K562 (cell line): ENCODE data around the gene COCH. TPM values are rescaled to one million over a fixed set of nuclear protein-coding genes. Genes with fewer than 3 reads are reported as not detected.
A peak's percentile ranks its signal among the peaks of the same experiment; 100 is the strongest.

Experiments used
- ATAC-seq: fragments of 200-7000 bp; cut with Tn5 transposase; 3 replicates; pipeline ENCODE4 v1.9.1; 2020; ENCODE audit warnings: moderate library complexity
- BruUV-seq: library from RNA; stranded (reverse); fragments of 400-500 nt; replicated peaks from 2 replicates; lab custom pipeline; 2021; lab: Mats Ljungman, UMichigan
- CTCF ChIA-PET: fragments of 300-600 bp; formaldehyde crosslinking; extraction: SDS; loops from one replicate; lab custom pipeline; 2021; ENCODE audit warnings: low intra/inter-chr PET ratio; lab: Yijun Ruan, JAX
- POLR2A ChIA-PET: fragments of 300-600, 350-650 bp; sonication (Branson Sonifier 250); formaldehyde crosslinking; extraction: SDS; loops from one replicate; lab custom pipeline; 2021; ENCODE audit warnings: antibody characterized with exemption, inconsistent platforms; lab: Yijun Ruan, JAX
- DNase-seq, 4 experiments: peaks; one replicate each; pipeline versions ENCODE4 v3.0.0 to v3.0.0-alpha.2; 2011 to 2018; ENCODE audit warnings: low spot score in 3 of 4, mixed read lengths in 3 of 4; ENCODE audit errors: extremely low read depth in 1 of 4
- FAIRE-seq: peaks from 2 replicates; lab custom pipeline; 2011; peaks lifted over from hg19 to GRCh38; lab: Jason Lieb, UNC
- H2AFZ ChIP-seq: 2 replicates; pipeline ENCODE4 v1.6.0; 2011; ENCODE audit warnings: low read depth, low read length, control low read depth, inconsistent platforms
- H3K27ac ChIP-seq: fragments of 200-600 bp; 3 replicates; pipeline ENCODE4 v1.8.0; 2011; ENCODE audit warnings: low read depth, mild to moderate bottlenecking, control low read depth, inconsistent platforms, low read length, moderate library complexity, mixed read lengths; ENCODE audit errors: extremely low read depth
- H3K27me3 ChIP-seq, 2 experiments: fragments of 300-600 bp in 1 of 2; 2 replicates in 1 of 2; 3 replicates in 1 of 2; pipeline versions ENCODE4 v1.6.0 to v1.8.0; 2011; ENCODE audit warnings: inconsistent platforms in 2 of 2, low read length in 2 of 2, mild to moderate bottlenecking in 1 of 2, mixed read lengths in 1 of 2, moderate library complexity in 1 of 2; ENCODE audit not compliant: control insufficient read depth in 2 of 2, insufficient read depth in 2 of 2
- H3K36me3 ChIP-seq: fragments of 300-600 bp; 3 replicates; pipeline ENCODE4 v1.8.0; 2011; ENCODE audit warnings: mild to moderate bottlenecking, low read length, inconsistent platforms; ENCODE audit not compliant: control insufficient read depth, insufficient read depth
- H3K4me1 ChIP-seq, 2 experiments: fragments of 200-600 bp in 1 of 2; replicated peaks in 1 of 2; 2 replicates in 1 of 2; 3 replicates in 1 of 2; pipeline versions ENCODE4 v1.5.1 to v1.8.0; 2011; ENCODE audit warnings: inconsistent platforms in 2 of 2, low read length in 2 of 2, mild to moderate bottlenecking in 1 of 2, mixed read lengths in 1 of 2, moderate library complexity in 1 of 2; ENCODE audit not compliant: control insufficient read depth in 2 of 2, insufficient read depth in 2 of 2
- H3K4me2 ChIP-seq: 2 replicates; pipeline ENCODE4 v1.6.1; 2011; ENCODE audit warnings: low read length, control low read depth, inconsistent platforms, mixed read lengths; ENCODE audit not compliant: insufficient read depth
- H3K4me3 ChIP-seq: fragments of 200-600 bp; sonication (generic), shearing (Covaris generic); 2 replicates; pipeline ENCODE4 v1.5.1; 2016; ENCODE audit warnings: control low read depth, inconsistent platforms
- H3K79me2 ChIP-seq: fragments of 200-600 bp; 3 replicates; pipeline ENCODE4 v1.8.0; 2011; ENCODE audit warnings: low read length, inconsistent platforms; ENCODE audit not compliant: control insufficient read depth, insufficient read depth
- H3K9ac ChIP-seq, 2 experiments: 2 replicates each; pipeline versions ENCODE4 v1.6.0 to v1.6.1; 2011; ENCODE audit warnings: low read depth in 2 of 2, low read length in 2 of 2, control low read depth in 1 of 2, inconsistent platforms in 1 of 2, mild to moderate bottlenecking in 1 of 2, mixed read lengths in 1 of 2; ENCODE audit not compliant: insufficient read depth in 1 of 2
- H3K9me1 ChIP-seq: one replicate; pipeline ENCODE4 v1.6.0; 2011; ENCODE audit warnings: inconsistent platforms, mild to moderate bottlenecking, low read length, moderate library complexity; ENCODE audit not compliant: control insufficient read depth, insufficient read depth
- H3K9me3 ChIP-seq: replicated peaks from 2 replicates; pipeline ENCODE4 v1.5.1; 2011; ENCODE audit warnings: low read depth, low read length, inconsistent platforms; ENCODE audit not compliant: control insufficient read depth, insufficient read depth
- H4K20me1 ChIP-seq: replicated peaks from 2 replicates; pipeline ENCODE4 v1.6.1; 2011; ENCODE audit warnings: low read length, inconsistent platforms, mixed read lengths; ENCODE audit not compliant: control insufficient read depth, insufficient read depth
- HMG20B ChIP-seq: fragments of 250-450 bp; sonication (Bioruptor Pico); IDR thresholded peaks from 2 replicates; pipeline ENCODE4 v1.5.0; 2021; ENCODE audit warnings: mild to moderate bottlenecking
- NCOA1 ChIP-seq: fragments of 450-650 bp; IDR thresholded peaks from 2 replicates; pipeline ENCODE4 v1.6.1; 2016; ENCODE audit warnings: low read depth
- STAT5A ChIP-seq: IDR thresholded peaks from 2 replicates; pipeline ENCODE4 v1.6.1; 2012; ENCODE audit warnings: low read length, inconsistent platforms, borderline replicate concordance
- ZNF347 ChIP-seq: fragments of 450-650 bp; formaldehyde crosslinking; IDR thresholded peaks from 2 replicates; pipeline ENCODE4 v1.4.0; 2020; ENCODE audit warnings: low read depth, mild to moderate bottlenecking, moderate library complexity
- ZNF408 ChIP-seq: fragments of 250-450 bp; sonication (Bioruptor Pico); IDR thresholded peaks from 2 replicates; pipeline ENCODE4 v1.4.0; 2020; ENCODE audit warnings: low read depth, mild to moderate bottlenecking, moderate library complexity
- ZNF668 ChIP-seq: fragments of 250-450 bp; sonication (Bioruptor Pico); IDR thresholded peaks from 2 replicates; pipeline ENCODE4 v1.8.0; 2022; ENCODE audit warnings: mild to moderate bottlenecking, inconsistent platforms
- in situ Hi-C: fragments of 300-500 bp; cut with MboI; formaldehyde crosslinking; loops from 4 replicates; pipeline ENCODE4 v1.15.0; 2018; ENCODE audit warnings: inconsistent platforms, mixed read lengths
- intact Hi-C: fragments of 100-400 bp; cut with micrococcal nuclease; formaldehyde crosslinking; loops from 2 replicates; pipeline ENCODE4 v1.14.2; 2022
- polyA plus RNA-seq, 8 experiments: library from polyadenylated mRNA; depleted of rRNA in 4 of 8; stranded (reverse) in 5 of 8; unstranded in 3 of 8; fragments of >200 nt; fragmentation: Nextera tagmentation in 2 of 8; fragmentation: Illumina TruSeq in 1 of 8; extraction: Ambion mirVana in 2 of 8; extraction: Trizol in 1 of 8; gene quantifications; 2 replicates each; pipeline versions ENCODE4 v1.2.1 to v1.2.3, GENCODE V29; 2011 to 2014; ENCODE audit warnings: inconsistent platforms in 1 of 8, missing spikeins in 1 of 8
- total RNA-seq, 7 experiments: library from RNA; depleted of rRNA in 6 of 7; stranded (reverse); fragments of >200 nt in 6 of 7; fragmentation: Illumina TruSeq in 2 of 7; extraction: Trizol in 2 of 7; gene quantifications; 2 replicates each; pipeline versions ENCODE4 v1.2.1 to v1.2.3, GENCODE V29; 2011 to 2021; ENCODE audit warnings: low replicate concordance in 1 of 7
- TF ChIP-seq, protein P1 (sequence below): fragments of 450-650 bp; IDR thresholded peaks from 2 replicates; pipeline ENCODE4 v1.6.1; 2016; ENCODE audit warnings: low read depth, mild to moderate bottlenecking, moderate library complexity
- TF ChIP-seq, protein P2 (sequence below), 2 experiments: IDR thresholded peaks; 2 replicates each; pipeline ENCODE4 v1.6.1; 2011; ENCODE audit warnings: borderline replicate concordance in 1 of 2, control low read depth in 1 of 2, low read depth in 1 of 2, low read length in 1 of 2, mild to moderate bottlenecking in 1 of 2, mixed read lengths in 1 of 2, moderate library complexity in 1 of 2; ENCODE audit not compliant: insufficient read depth in 1 of 2, insufficient read length in 1 of 2, poor library complexity in 1 of 2, severe bottlenecking in 1 of 2; ENCODE audit errors: extremely low read depth in 1 of 2
- TF ChIP-seq, protein P3 (sequence below): fragments of 450-650 bp; IDR thresholded peaks from 2 replicates; pipeline ENCODE4 v1.6.1; 2018; ENCODE audit warnings: mild to moderate bottlenecking, low read depth; ENCODE audit not compliant: partially characterized antibody
- TF ChIP-seq, protein P4 (sequence below): sonication (generic); formaldehyde crosslinking; IDR thresholded peaks from 2 replicates; pipeline ENCODE4 v1.4.0; 2020; ENCODE audit warnings: mild to moderate bottlenecking, missing genetic modification reagents

COCH gene
- total and polyA plus RNA-seq, 9 of the 15 experiments (the other 6 are each of a cell fraction or from before 2014, with no cell fraction given) = 27.0 to 141 (median 69.3) TPM

DNA sequence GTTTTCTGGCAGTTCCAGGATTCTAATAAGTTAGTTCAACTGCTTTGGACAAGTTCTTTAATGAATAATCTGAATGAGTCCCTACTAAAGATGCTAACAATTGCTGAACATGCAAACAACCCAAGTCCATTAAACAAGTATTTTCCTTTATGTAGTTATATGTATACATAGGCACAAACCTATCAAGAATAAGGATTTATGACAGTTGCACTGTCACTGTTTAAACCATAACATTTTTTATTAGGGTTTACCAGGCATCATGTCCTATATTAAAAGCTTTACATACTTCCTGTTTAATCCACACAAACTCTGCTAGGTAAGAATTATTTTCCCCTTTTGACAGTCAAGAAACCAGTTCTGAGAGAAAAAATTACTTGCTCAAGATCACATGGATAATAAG is 31.9 kb upstream of the COCH start:
- H3K79me2 ChIP-seq = no peaks in the 10 kb centered on the region
- no peak for DNase-seq
- no peak overlapping the region for H3K4me3 ChIP-seq
- TF ChIP-seq ZNF347 = no peak
- no peak for TF ChIP-seq HMG20B
- no peak for TF ChIP-seq ZNF408 (CRISPR knock-in tag)
- TF ChIP-seq, protein P1, sequence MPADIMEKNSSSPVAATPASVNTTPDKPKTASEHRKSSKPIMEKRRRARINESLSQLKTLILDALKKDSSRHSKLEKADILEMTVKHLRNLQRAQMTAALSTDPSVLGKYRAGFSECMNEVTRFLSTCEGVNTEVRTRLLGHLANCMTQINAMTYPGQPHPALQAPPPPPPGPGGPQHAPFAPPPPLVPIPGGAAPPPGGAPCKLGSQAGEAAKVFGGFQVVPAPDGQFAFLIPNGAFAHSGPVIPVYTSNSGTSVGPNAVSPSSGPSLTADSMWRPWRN = no peak
- TF ChIP-seq, protein P2, sequence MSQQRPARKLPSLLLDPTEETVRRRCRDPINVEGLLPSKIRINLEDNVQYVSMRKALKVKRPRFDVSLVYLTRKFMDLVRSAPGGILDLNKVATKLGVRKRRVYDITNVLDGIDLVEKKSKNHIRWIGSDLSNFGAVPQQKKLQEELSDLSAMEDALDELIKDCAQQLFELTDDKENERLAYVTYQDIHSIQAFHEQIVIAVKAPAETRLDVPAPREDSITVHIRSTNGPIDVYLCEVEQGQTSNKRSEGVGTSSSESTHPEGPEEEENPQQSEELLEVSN (IDR thresholded peaks at IDR 0.05; ENCODE audit: borderline replicate concordance in 1 of 2, extremely low read depth in 1 of 2, insufficient read depth in 1 of 2, insufficient read length in 1 of 2, low read depth in 1 of 2, low read length in 1 of 2, poor library complexity in 1 of 2, severe bottlenecking in 1 of 2) = no peak
- no peak for TF ChIP-seq NCOA1
- no peak for TF ChIP-seq ZNF668
- TF ChIP-seq, protein P3, sequence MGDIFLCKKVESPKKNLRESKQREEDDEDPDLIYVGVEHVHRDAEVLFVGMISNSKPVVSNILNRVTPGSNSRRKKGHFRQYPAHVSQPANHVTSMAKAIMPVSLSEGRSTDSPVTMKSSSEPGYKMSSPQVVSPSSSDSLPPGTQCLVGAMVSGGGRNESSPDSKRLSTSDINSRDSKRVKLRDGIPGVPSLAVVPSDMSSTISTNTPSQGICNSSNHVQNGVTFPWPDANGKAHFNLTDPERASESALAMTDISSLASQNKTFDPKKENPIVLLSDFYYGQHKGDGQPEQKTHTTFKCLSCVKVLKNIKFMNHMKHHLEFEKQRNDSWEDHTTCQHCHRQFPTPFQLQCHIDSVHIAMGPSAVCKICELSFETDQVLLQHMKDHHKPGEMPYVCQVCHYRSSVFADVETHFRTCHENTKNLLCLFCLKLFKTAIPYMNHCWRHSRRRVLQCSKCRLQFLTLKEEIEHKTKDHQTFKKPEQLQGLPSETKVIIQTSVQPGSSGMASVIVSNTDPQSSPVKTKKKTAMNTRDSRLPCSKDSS = no peak
- no peak for TF ChIP-seq STAT5A
- TF ChIP-seq, protein P4, sequence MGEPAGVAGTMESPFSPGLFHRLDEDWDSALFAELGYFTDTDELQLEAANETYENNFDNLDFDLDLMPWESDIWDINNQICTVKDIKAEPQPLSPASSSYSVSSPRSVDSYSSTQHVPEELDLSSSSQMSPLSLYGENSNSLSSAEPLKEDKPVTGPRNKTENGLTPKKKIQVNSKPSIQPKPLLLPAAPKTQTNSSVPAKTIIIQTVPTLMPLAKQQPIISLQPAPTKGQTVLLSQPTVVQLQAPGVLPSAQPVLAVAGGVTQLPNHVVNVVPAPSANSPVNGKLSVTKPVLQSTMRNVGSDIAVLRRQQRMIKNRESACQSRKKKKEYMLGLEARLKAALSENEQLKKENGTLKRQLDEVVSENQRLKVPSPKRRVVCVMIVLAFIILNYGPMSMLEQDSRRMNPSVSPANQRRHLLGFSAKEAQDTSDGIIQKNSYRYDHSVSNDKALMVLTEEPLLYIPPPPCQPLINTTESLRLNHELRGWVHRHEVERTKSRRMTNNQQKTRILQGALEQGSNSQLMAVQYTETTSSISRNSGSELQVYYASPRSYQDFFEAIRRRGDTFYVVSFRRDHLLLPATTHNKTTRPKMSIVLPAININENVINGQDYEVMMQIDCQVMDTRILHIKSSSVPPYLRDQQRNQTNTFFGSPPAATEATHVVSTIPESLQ (CRISPR knock-in tag) = no peak
- no peaks in the 10 kb centered on the region for H3K9me3 ChIP-seq
- H3K27me3 ChIP-seq = no peaks in the 10 kb centered on the region
- ATAC-seq = no peak
- CTCF ChIA-PET = no interaction called here
- H3K9ac ChIP-seq = no peak overlapping the region
- no peak overlapping the region for H3K4me2 ChIP-seq
- no peak for FAIRE-seq
- H3K27ac ChIP-seq = no peak overlapping the region
- no peaks in the 10 kb centered on the region for H3K4me1 ChIP-seq
- POLR2A ChIA-PET = no interaction called here
- intact Hi-C loops = no loop called here
- no peaks in the 10 kb centered on the region for H3K9me1 ChIP-seq
- in situ Hi-C loops = no loop called here
- no peaks in the 10 kb centered on the region for H3K36me3 ChIP-seq
- H2AFZ ChIP-seq = 0 out of 2 replicates have a peak overlapping the region, but pooled peaks have one; percentile 12
- no peaks in the 10 kb centered on the region for H4K20me1 ChIP-seq
- no TSS peak for BruUV-seq
